AG09319 (cell line): Measurements from ENCODE around the gene HEYL.

Source experiments
- DNase-seq: peaks from one replicate; pipeline ENCODE4 v3.0.0-alpha.2; 2010; ENCODE audit warnings: low read depth; ENCODE audit errors: extremely low read depth
- CTCF ChIP-seq: IDR thresholded peaks from 2 replicates; pipeline ENCODE4 v1.5.1; 2011; ENCODE audit warnings: low read depth, mild to moderate bottlenecking, inconsistent platforms, low read length, moderate library complexity

The HEYL gene

GRCh38 chr1:39625009-39625408 is 14.4 kb downstream of the HEYL start:
- no peak for DNase-seq
- TF ChIP-seq CTCF, result no peak

GRCh38 chr1:39623053-39623452 is 16.4 kb downstream of the HEYL start:
- DNase-seq, result no peak
- no peak for TF ChIP-seq CTCF

- DNase-seq, result no peak
- TF ChIP-seq CTCF, result no peak
Observed at GRCh38 chr1:39622427-39622826, 17.0 kb downstream of the HEYL start.

GRCh38 chr1:39620659-39621165 is 18.7 kb downstream of the HEYL start:
- no peak for TF ChIP-seq CTCF

GRCh38 chr1:39617488-39618049 is 21.9 kb downstream of the HEYL start:
- TF ChIP-seq CTCF, result no peak
- DNase-seq, result no peak

More at GRCh38 chr1:39620659-39621165, 18.7 kb downstream of the HEYL start:
- DNase-seq, result no peak

GRCh38 chr1:39615086-39615673 is 24.3 kb downstream of the HEYL start:
- no peak for DNase-seq
- TF ChIP-seq CTCF, result no peak

GRCh38 chr1:39614488-39614887 is 25.0 kb downstream of the HEYL start:
- DNase-seq, result no peak
- TF ChIP-seq CTCF, result no peak
